HL-60 (cell line): ENCODE results near the gene DENND1A.

Experiments used
- DNase-seq, 2 experiments: peaks; one replicate each; pipeline ENCODE4 v3.0.0-alpha.2; 2010 to 2020; ENCODE audit warnings: low read depth in 1 of 2, low spot score in 1 of 2
- H3K27ac ChIP-seq: fragments of 250-450 bp; sonication (Bioruptor Pico); replicated peaks from 2 replicates; pipeline ENCODE4 v1.5.1; 2020; ENCODE audit warnings: mild to moderate bottlenecking, moderate library complexity
- H3K27me3 ChIP-seq: fragments of 250-450 bp; sonication (Bioruptor Pico); 2 replicates; pipeline ENCODE4 v1.5.1; 2021; ENCODE audit warnings: mild to moderate bottlenecking, moderate library complexity; ENCODE audit not compliant: insufficient read depth, poor library complexity, severe bottlenecking
- H3K4me3 ChIP-seq: replicated peaks from 2 replicates; pipeline ENCODE4 v1.5.1; 2011; ENCODE audit warnings: mild to moderate bottlenecking, control low read depth, low read length; ENCODE audit not compliant: insufficient read depth
- CTCF ChIP-seq: IDR thresholded peaks from one replicate; pipeline ENCODE4 v1.5.1; 2011; ENCODE audit warnings: low read length, control low read depth, inconsistent platforms; ENCODE audit not compliant: insufficient read depth
- GABPA ChIP-seq: IDR thresholded peaks from 2 replicates; pipeline ENCODE4 v1.6.1; 2012; ENCODE audit warnings: low read depth
- POLR2AphosphoS5 ChIP-seq: IDR thresholded peaks from 2 replicates; pipeline ENCODE4 v1.6.1; 2012; ENCODE audit warnings: low read depth
- REST ChIP-seq: IDR thresholded peaks from 2 replicates; pipeline ENCODE4 v1.6.1; 2012; ENCODE audit warnings: low read depth; ENCODE audit not compliant: insufficient replicate concordance
- SPI1 ChIP-seq: IDR thresholded peaks from 2 replicates; pipeline ENCODE4 v1.6.1; 2012; ENCODE audit warnings: low read depth, mild to moderate bottlenecking, borderline replicate concordance

The DENND1A gene

GRCh38 chr9:123834889-123835562 is 94.9 kb downstream of the DENND1A start:
- TF ChIP-seq SPI1 (peak; percentile 95), CTCF (no peak)
- Histone ChIP-seq H3K27ac (peak overlapping the region; percentile 73), H3K4me3 (no peak overlapping the region), H3K27me3 (no peaks in the 10 kb centered on the region)
- DNase-seq, result peak; percentile 33 to 62

- TF ChIP-seq SPI1 (no peak), REST (no peak), CTCF (no peak), POLR2AphosphoS5 (no peak), GABPA (no peak)
- Histone ChIP-seq H3K27ac (peak overlapping the region; percentile 73), H3K4me3 (no peak overlapping the region), H3K27me3 (no peaks in the 10 kb centered on the region)
- DNase-seq, result no peak
Observed at GRCh38 chr9:123834218-123834888, 95.6 kb downstream of the DENND1A start.

- DNase-seq, result peak in 1 of 2 experiments; percentile 60
- Histone ChIP-seq H3K27me3 (no peaks in the 10 kb centered on the region), H3K4me3 (no peak overlapping the region; the same call in 1 of the 2 replicates), H3K27ac (no peak overlapping the region)
- no peak for TF ChIP-seq SPI1
- TF ChIP-seq REST, result no peak
- TF ChIP-seq CTCF, result no peak
- TF ChIP-seq GABPA, result no peak
- no peak for TF ChIP-seq POLR2AphosphoS5
Observed at GRCh38 chr9:123832858-123833650, 96.9 kb downstream of the DENND1A start.
